NOMO-1 treated with DMSO at 0.1 percent for 48 hours (cell line): ENCODE data around the gene TSPEAR.

ENCODE experiments used
- DNase-seq: peaks from one replicate; lab custom pipeline; 2025; ENCODE audit not compliant: unreplicated experiment; lab: John Stamatoyannopoulos, UW

Gene TSPEAR

GRCh38 chr21:44455524-44456213 lies 255.7 kb downstream of the TSPEAR start:
- DNase-seq: peak; percentile 41

- DNase-seq: peak; percentile 41
These were observed 256.4 kb downstream of the TSPEAR start, which contains the start of gene LRRC3 for GRCh38 chr21:44454747-44455523. TSS of gene LRRC3 (plus strand) at chr21:44455510. CDS start at chr21:44456645, 1,135 bp downstream.

- no peak for DNase-seq
These were observed 257.3 kb downstream of the TSPEAR start for GRCh38 chr21:44454058-44454457.

- DNase-seq: no peak
These were observed 258.3 kb downstream of the TSPEAR start for GRCh38 chr21:44453120-44453519.

- no peak for DNase-seq
These were observed 260.4 kb downstream of the TSPEAR start for GRCh38 chr21:44450999-44451398.

- no peak for DNase-seq
These were observed 261.0 kb downstream of the TSPEAR start for GRCh38 chr21:44450402-44450801.

- DNase-seq: no peak
These were observed 261.7 kb downstream of the TSPEAR start for GRCh38 chr21:44449473-44450363.

- no peak for DNase-seq
These were observed 262.7 kb downstream of the TSPEAR start for GRCh38 chr21:44448651-44449131.
